ENCODE results near the gene DNAJC22. TPM values are rescaled to one million over a fixed set of nuclear protein-coding genes. Genes with fewer than 3 reads are reported as not detected.

Gene DNAJC22
- total and polyA plus RNA-seq, 2 donors from 2014 or later: 15.1 to 16.2 TPM

GRCh38 chr12:49301760-49302159 lies 44.9 kb upstream of the DNAJC22 start:
- Histone ChIP-seq H3K36me3 (ENCODE audit: control insufficient read depth in 2 of 3, insufficient read depth in 3 of 3, low read length in 3 of 3) (no peaks in the 10 kb centered on the region), H3K4me3 (ENCODE audit: low read length in 3 of 3) (no peak overlapping the region), H3K27ac (ENCODE audit: low read depth in 2 of 2, low read length in 2 of 2) (no peak overlapping the region), H3K9ac (ENCODE audit: low read length in 3 of 3) (no peak overlapping the region), H3K9me3 (ENCODE audit: control insufficient read depth in 2 of 3, insufficient read depth in 1 of 3, low read length in 3 of 3) (no peaks in the 10 kb centered on the region), H3K4me1 (ENCODE audit: control insufficient read depth in 2 of 3, insufficient read depth in 2 of 3, low read depth in 1 of 3, low read length in 3 of 3) (peaks cover 0 to 6% (median 0%) of the 10 kb centered on the region in 3 donors), H3K27me3 (ENCODE audit: control insufficient read depth, insufficient read depth, low read length) (peaks cover 19% of the 10 kb centered on the region)
- no peak for FAIRE-seq
- intact Hi-C loops (cut with DNase I): no loop called here
- TF ChIP-seq CTCF (IDR thresholded peaks at IDR 0.05; ENCODE audit: borderline replicate concordance, extremely low read depth, insufficient read depth): no peak
- DNase-seq: no peak

GRCh38 chr12:49304161-49304560 lies 42.5 kb upstream of the DNAJC22 start:
- Histone ChIP-seq H3K9ac (ENCODE audit: low read length in 3 of 3) (no peak overlapping the region), H3K4me3 (ENCODE audit: low read length in 3 of 3) (no peak overlapping the region), H3K27ac (ENCODE audit: low read depth in 2 of 2, low read length in 2 of 2) (no peak overlapping the region), H3K27me3 (ENCODE audit: control insufficient read depth, insufficient read depth, low read length) (peaks cover 3% of the 10 kb centered on the region), H3K4me1 (ENCODE audit: control insufficient read depth in 2 of 3, insufficient read depth in 2 of 3, low read depth in 1 of 3, low read length in 3 of 3) (no peaks in the 10 kb centered on the region), H3K36me3 (ENCODE audit: control insufficient read depth in 2 of 3, insufficient read depth in 3 of 3, low read length in 3 of 3) (no peaks in the 10 kb centered on the region), H3K9me3 (ENCODE audit: control insufficient read depth in 2 of 3, insufficient read depth in 1 of 3, low read length in 3 of 3) (no peaks in the 10 kb centered on the region)
- no peak for DNase-seq
- no peak for TF ChIP-seq CTCF (IDR thresholded peaks at IDR 0.05; ENCODE audit: borderline replicate concordance, extremely low read depth, insufficient read depth)
- FAIRE-seq: no peak
- intact Hi-C loops (cut with DNase I): no loop called here

- FAIRE-seq: no peak
- no peak for TF ChIP-seq CTCF (IDR thresholded peaks at IDR 0.05; ENCODE audit: borderline replicate concordance, extremely low read depth, insufficient read depth)
- H3K4me1 ChIP-seq (ENCODE audit: control insufficient read depth in 2 of 3, insufficient read depth in 2 of 3, low read depth in 1 of 3, low read length in 3 of 3): no peaks in the 10 kb centered on the region
- H3K27me3 ChIP-seq (ENCODE audit: control insufficient read depth, insufficient read depth, low read length): peaks cover 3% of the 10 kb centered on the region
- no peaks in the 10 kb centered on the region for H3K9me3 ChIP-seq (ENCODE audit: control insufficient read depth in 2 of 3, insufficient read depth in 1 of 3, low read length in 3 of 3)
- DNase-seq: no peak
- H3K9ac ChIP-seq (ENCODE audit: low read length in 3 of 3): no peak overlapping the region
- no peak overlapping the region for H3K4me3 ChIP-seq (ENCODE audit: low read length in 3 of 3)
- intact Hi-C loops (cut with DNase I): no loop called here
- H3K27ac ChIP-seq (ENCODE audit: low read depth in 2 of 2, low read length in 2 of 2): no peak overlapping the region
- no peaks in the 10 kb centered on the region for H3K36me3 ChIP-seq (ENCODE audit: control insufficient read depth in 2 of 3, insufficient read depth in 3 of 3, low read length in 3 of 3)
Observed at GRCh38 chr12:49305762-49306510, 40.8 kb upstream of the DNAJC22 start.
